SU-DHL-6 (cell line): ENCODE measurements around the gene NPNT.

Experiments
- H2AFZ ChIP-seq: fragments of 200-600 bp; sonication (generic); 2 replicates; pipeline ENCODE4 v1.6.1; 2014; ENCODE audit warnings: low read depth, mild to moderate bottlenecking, moderate library complexity, mixed read lengths, antibody characterized with exemption, low read length; ENCODE audit not compliant: severe bottlenecking
- H3F3A ChIP-seq: fragments of 200-600 bp; shearing (Covaris generic); 2 replicates; pipeline ENCODE4 v1.6.0; 2016; ENCODE audit warnings: antibody characterized with exemption, mild to moderate bottlenecking; ENCODE audit not compliant: insufficient read depth
- H3K27ac ChIP-seq: fragments of 200-600 bp; sonication (generic); 2 replicates; pipeline ENCODE4 v1.5.1; 2016; ENCODE audit warnings: low read depth, mild to moderate bottlenecking, low read length, moderate library complexity, mixed read lengths
- H3K27me3 ChIP-seq: fragments of 200-600 bp; sonication (generic), shearing (Covaris generic); 2 replicates; pipeline ENCODE4 v1.6.0; 2014; ENCODE audit warnings: mild to moderate bottlenecking, low read length
- H3K36me3 ChIP-seq: fragments of 200-600 bp; sonication (generic); 2 replicates; pipeline ENCODE4 v1.6.1; 2014; ENCODE audit warnings: mild to moderate bottlenecking, low read length, mixed read lengths
- H3K4me2 ChIP-seq: fragments of 300-600, 200-600 bp; shearing (Covaris generic), sonication (generic); 2 replicates; pipeline ENCODE4 v1.6.0; 2014; ENCODE audit warnings: low read length, low read depth, mild to moderate bottlenecking; ENCODE audit not compliant: poor library complexity, severe bottlenecking
- H3K4me3 ChIP-seq: fragments of 200-600 bp; sonication (generic); 2 replicates; pipeline ENCODE4 v1.5.1; 2014; ENCODE audit warnings: antibody characterized with exemption, low read length, mild to moderate bottlenecking, mixed read lengths; ENCODE audit not compliant: insufficient read depth, poor library complexity, severe bottlenecking
- H3K79me2 ChIP-seq: fragments of 200-600 bp; sonication (generic); 2 replicates; pipeline ENCODE4 v1.6.1; 2014; ENCODE audit warnings: mild to moderate bottlenecking, low read length, moderate library complexity; ENCODE audit not compliant: insufficient read depth
- H3K9ac ChIP-seq: fragments of 200-600 bp; sonication (generic); 2 replicates; pipeline ENCODE4 v1.7.0; 2014; ENCODE audit warnings: mild to moderate bottlenecking, low read length
- H3K9me2 ChIP-seq: fragments of 200-600 bp; sonication (generic); replicated peaks from 2 replicates; pipeline ENCODE4 v1.6.1; 2014; ENCODE audit warnings: low read length; ENCODE audit not compliant: insufficient read depth
- H3K9me3 ChIP-seq: fragments of 200-600 bp; sonication (generic); 2 replicates; pipeline ENCODE4 v1.6.1; 2014; ENCODE audit warnings: low read length, mixed read lengths; ENCODE audit not compliant: insufficient read depth
- H4K20me1 ChIP-seq: fragments of 200-600 bp; sonication (generic); 2 replicates; pipeline ENCODE4 v1.6.1; 2014; ENCODE audit warnings: low read depth, mild to moderate bottlenecking, antibody characterized with exemption, low read length, moderate library complexity, mixed read lengths
- CTCF ChIP-seq: fragments of 200-600 bp; sonication (generic); IDR thresholded peaks from one replicate; pipeline ENCODE4 v1.5.1; 2017; ENCODE audit warnings: antibody characterized with exemption, mild to moderate bottlenecking, low read length, moderate library complexity; ENCODE audit not compliant: insufficient read depth, poor library complexity, severe bottlenecking
- EZH2phosphoT487 ChIP-seq: fragments of 200-600 bp; sonication (generic), shearing (Covaris generic); conservative IDR thresholded peaks from 2 replicates; pipeline ENCODE4 v1.6.1; 2018; ENCODE audit warnings: mild to moderate bottlenecking, antibody characterized with exemption, low read length, moderate library complexity, mixed read lengths

The NPNT gene

DNA sequence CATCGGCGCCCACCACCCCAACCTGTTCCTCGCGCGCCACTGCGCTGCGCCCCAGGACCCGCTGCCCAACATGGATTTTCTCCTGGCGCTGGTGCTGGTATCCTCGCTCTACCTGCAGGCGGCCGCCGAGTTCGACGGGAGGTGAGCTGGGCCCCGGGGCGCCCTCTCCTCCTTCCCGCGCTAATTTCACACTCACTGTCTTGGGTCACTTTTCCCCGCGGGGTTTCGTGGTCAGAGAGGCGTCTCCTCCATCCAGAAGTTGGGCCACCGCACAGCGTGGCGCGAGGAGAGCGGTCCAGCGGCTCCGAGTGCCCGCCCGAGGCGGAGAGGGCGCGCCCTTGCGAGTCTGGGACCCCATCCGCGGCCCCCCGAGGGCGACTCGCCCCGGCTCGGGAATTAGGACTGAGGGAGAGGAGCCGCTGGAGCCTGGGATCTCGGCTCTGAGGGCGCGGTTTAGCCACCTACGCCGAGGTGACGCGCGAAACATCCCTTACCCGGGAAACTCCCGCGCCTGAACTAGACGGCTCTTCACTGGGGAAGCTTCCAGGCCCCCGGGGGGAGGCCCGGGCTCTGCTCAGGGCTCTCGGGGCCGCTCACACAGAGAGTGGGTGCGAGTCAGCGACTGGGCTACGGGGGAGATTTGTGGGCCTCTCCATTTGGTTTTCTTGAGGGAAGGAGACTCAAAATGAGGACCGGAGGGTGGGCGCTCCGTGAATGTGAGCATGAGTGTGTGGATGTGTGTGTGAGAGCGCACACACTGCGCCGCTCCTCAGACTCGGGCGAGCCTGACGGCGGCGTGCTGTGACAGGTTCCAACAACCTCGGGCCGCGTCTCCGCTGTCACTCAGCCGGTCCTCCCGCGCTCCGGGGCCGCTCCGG is 551 bp downstream of the NPNT start:
- TF ChIP-seq CTCF (no peak), EZH2phosphoT487 (no peak)
- H3K4me3 ChIP-seq, result no peak overlapping the region
- no peak overlapping the region for H3K9ac ChIP-seq
- H4K20me1 ChIP-seq, result no peaks in the 10 kb centered on the region
- H3K4me2 ChIP-seq, result no peak overlapping the region
- no peak overlapping the region for H3K27ac ChIP-seq
- no peak overlapping the region for H2AFZ ChIP-seq
- no peaks in the 10 kb centered on the region for H3K36me3 ChIP-seq
- H3K27me3 ChIP-seq, result no peaks in the 10 kb centered on the region
- H3K9me2 ChIP-seq, result no peaks in the 10 kb centered on the region
- no peaks in the 10 kb centered on the region for H3F3A ChIP-seq
- no peaks in the 10 kb centered on the region for H3K9me3 ChIP-seq
- H3K79me2 ChIP-seq, result no peaks in the 10 kb centered on the region

- no peaks in the 10 kb centered on the region for H3K27me3 ChIP-seq
- H3K36me3 ChIP-seq, result no peaks in the 10 kb centered on the region
- TF ChIP-seq CTCF (no peak), EZH2phosphoT487 (no peak)
- H3K9me2 ChIP-seq, result no peaks in the 10 kb centered on the region
- H3K79me2 ChIP-seq, result no peaks in the 10 kb centered on the region
- no peaks in the 10 kb centered on the region for H4K20me1 ChIP-seq
- no peaks in the 10 kb centered on the region for H3F3A ChIP-seq
- H3K4me2 ChIP-seq, result no peak overlapping the region
- H3K27ac ChIP-seq, result no peak overlapping the region
- no peak overlapping the region for H3K4me3 ChIP-seq
- no peak overlapping the region for H3K9ac ChIP-seq
- H2AFZ ChIP-seq, result no peak overlapping the region
- no peaks in the 10 kb centered on the region for H3K9me3 ChIP-seq
Observed at GRCh38 chr4:105896461-105896942, 1.2 kb downstream of the NPNT start.

DNA sequence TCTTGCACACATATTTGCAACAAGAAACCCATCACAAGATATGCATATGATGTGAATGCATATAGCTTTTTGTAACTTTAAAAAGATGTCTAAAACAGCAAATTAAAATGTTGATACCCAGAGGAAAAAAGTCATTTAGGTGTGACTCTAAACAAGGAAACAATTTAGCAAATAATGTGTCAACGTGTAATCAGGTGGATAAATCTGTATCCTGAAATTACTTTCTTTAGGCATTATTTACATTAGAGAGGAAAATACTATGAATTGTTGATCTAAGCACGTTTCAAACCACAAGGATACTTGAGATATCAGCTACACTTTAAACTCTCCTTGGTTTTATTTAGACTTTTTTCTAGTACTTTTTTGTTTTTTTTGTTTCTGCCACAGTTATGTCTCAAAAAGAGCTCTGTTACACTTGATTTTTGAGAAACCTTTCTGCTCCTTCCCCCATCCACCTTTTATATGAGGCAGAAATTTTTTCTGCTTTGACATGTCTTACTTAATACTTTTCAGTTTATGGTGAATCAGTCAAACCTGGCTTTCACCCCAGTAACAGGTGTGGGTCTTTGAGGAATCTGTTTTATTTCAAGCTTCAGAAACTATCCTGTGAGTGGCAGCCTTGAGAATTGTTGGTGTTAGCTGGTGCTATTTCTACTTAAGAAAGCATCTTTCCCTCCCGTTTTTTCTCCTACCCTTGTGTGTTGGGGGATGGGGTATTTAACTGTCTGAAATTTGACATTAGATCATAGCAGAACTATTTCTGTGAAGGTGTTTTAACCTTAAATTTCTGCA is 1.9 kb downstream of the NPNT start:
- Histone ChIP-seq H3K27me3 (no peaks in the 10 kb centered on the region), H3K9me2 (no peaks in the 10 kb centered on the region)

More for the DNA sequence above, 1.9 kb downstream of the NPNT start:
- no peak overlapping the region for H3K4me2 ChIP-seq
- no peaks in the 10 kb centered on the region for H3K9me3 ChIP-seq
- TF ChIP-seq CTCF (no peak), EZH2phosphoT487 (no peak)
- no peak overlapping the region for H3K4me3 ChIP-seq
- no peak overlapping the region for H2AFZ ChIP-seq
- no peaks in the 10 kb centered on the region for H3K36me3 ChIP-seq
- H4K20me1 ChIP-seq, result no peaks in the 10 kb centered on the region
- H3K79me2 ChIP-seq, result no peaks in the 10 kb centered on the region
- no peaks in the 10 kb centered on the region for H3F3A ChIP-seq
- H3K27ac ChIP-seq, result no peak overlapping the region
- no peak overlapping the region for H3K9ac ChIP-seq
